Endothelial cell (in vitro differentiated cells): ENCODE results near the gene AFG3L2. TPM values are rescaled to one million over a fixed set of nuclear protein-coding genes. Genes with fewer than 3 reads are reported as not detected.

ENCODE experiments used
- DNase-seq: peaks from one replicate; pipeline ENCODE4 v3.0.0; 2021; ENCODE audit warnings: low spot score
- H3K27ac Mint-ChIP-seq: one replicate; pipeline ENCODE4 v1.8.0; 2021; ENCODE audit warnings: mixed read lengths, inconsistent platforms; ENCODE audit not compliant: unreplicated experiment
- H3K27me3 Mint-ChIP-seq: one replicate; pipeline ENCODE4 v1.8.0; 2021; ENCODE audit warnings: mild to moderate bottlenecking, moderate library complexity, mixed read lengths, inconsistent platforms; ENCODE audit not compliant: unreplicated experiment
- H3K36me3 Mint-ChIP-seq: one replicate; pipeline ENCODE4 v1.8.0; 2021; ENCODE audit warnings: mild to moderate bottlenecking, low read depth, mixed read lengths, inconsistent platforms; ENCODE audit not compliant: unreplicated experiment
- H3K4me1 Mint-ChIP-seq: one replicate; pipeline ENCODE4 v1.8.0; 2021; ENCODE audit warnings: mild to moderate bottlenecking, mixed read lengths, inconsistent platforms; ENCODE audit not compliant: unreplicated experiment
- H3K4me3 Mint-ChIP-seq: one replicate; pipeline ENCODE4 v1.8.0; 2021; ENCODE audit warnings: mild to moderate bottlenecking, mixed read lengths, inconsistent platforms; ENCODE audit not compliant: unreplicated experiment
- H3K9me3 Mint-ChIP-seq: one replicate; pipeline ENCODE4 v1.8.0; 2021; ENCODE audit warnings: mixed read lengths, inconsistent platforms; ENCODE audit not compliant: unreplicated experiment
- total RNA-seq: library from RNA; stranded (reverse); fragmentation: NEBNext Ultra II Directional; extraction: Animal tissue kit (Norgen Biotek cat#: 25700); gene quantifications from one replicate; pipeline ENCODE4 v1.2.1, GENCODE V29; 2021; ENCODE audit not compliant: unreplicated experiment
- TF ChIP-seq, protein P1 (sequence below): fragments of 200-600 bp; sonication (generic); IDR thresholded peaks from one replicate; pipeline ENCODE4 v1.5.0; 2021; ENCODE audit warnings: antibody characterized with exemption; ENCODE audit not compliant: unreplicated experiment

Gene AFG3L2
- total RNA-seq, 1 donor from 2014 or later = 47.7 TPM

DNA sequence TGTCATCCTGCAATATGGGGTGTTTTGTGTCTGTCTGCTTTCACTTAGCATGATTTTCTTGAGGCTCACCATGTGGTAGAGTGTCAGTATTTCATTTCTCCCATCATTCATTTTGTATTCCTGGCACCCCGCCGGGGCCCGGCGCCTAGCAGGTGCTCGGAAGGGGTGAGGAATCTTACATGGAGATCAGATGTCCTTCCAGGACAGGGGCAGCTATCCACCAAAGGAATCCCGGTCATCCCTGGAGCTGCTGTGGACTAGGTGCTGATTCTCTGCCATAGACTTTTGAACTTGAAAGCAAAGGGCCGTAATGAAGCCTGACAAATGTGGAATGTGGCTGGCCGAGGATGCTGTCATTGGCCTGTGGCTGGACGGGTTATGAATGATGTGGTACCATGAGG, 33.1 kb upstream of the AFG3L2 start:
- TF ChIP-seq, protein P1, sequence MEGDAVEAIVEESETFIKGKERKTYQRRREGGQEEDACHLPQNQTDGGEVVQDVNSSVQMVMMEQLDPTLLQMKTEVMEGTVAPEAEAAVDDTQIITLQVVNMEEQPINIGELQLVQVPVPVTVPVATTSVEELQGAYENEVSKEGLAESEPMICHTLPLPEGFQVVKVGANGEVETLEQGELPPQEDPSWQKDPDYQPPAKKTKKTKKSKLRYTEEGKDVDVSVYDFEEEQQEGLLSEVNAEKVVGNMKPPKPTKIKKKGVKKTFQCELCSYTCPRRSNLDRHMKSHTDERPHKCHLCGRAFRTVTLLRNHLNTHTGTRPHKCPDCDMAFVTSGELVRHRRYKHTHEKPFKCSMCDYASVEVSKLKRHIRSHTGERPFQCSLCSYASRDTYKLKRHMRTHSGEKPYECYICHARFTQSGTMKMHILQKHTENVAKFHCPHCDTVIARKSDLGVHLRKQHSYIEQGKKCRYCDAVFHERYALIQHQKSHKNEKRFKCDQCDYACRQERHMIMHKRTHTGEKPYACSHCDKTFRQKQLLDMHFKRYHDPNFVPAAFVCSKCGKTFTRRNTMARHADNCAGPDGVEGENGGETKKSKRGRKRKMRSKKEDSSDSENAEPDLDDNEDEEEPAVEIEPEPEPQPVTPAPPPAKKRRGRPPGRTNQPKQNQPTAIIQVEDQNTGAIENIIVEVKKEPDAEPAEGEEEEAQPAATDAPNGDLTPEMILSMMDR = no peak
- H3K27ac Mint-ChIP-seq = no peak overlapping the region

DNA sequence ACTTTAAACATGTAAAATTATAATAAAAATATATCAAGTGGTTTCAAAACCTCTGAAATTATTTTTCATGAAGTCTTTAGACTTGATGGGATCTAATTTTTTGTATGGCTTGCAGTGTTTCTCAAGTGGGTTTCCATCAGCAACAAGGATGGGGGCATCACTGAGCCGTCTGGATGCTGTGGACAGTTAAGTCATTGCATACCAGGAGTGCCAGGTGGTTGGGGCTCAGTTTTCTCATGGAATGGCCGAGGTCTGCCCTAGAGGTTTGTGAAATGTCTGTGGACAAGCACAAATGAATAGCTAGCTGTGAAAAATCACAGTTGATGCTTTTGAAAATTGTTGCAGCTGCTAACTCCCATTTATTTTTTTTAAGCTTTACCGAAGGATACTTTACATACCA, 32.4 kb upstream of the AFG3L2 start:
- no peaks in the 10 kb centered on the region for H3K36me3 Mint-ChIP-seq
- no peaks in the 10 kb centered on the region for H3K9me3 Mint-ChIP-seq

More for the DNA sequence above, 33.1 kb upstream of the AFG3L2 start:
- H3K27me3 Mint-ChIP-seq = peaks cover 3% of the 10 kb centered on the region
- H3K4me3 Mint-ChIP-seq = no peak overlapping the region
- DNase-seq = no peak
- H3K36me3 Mint-ChIP-seq = no peaks in the 10 kb centered on the region
- H3K4me1 Mint-ChIP-seq = peaks cover 6% of the 10 kb centered on the region
- H3K9me3 Mint-ChIP-seq = no peaks in the 10 kb centered on the region

DNA sequence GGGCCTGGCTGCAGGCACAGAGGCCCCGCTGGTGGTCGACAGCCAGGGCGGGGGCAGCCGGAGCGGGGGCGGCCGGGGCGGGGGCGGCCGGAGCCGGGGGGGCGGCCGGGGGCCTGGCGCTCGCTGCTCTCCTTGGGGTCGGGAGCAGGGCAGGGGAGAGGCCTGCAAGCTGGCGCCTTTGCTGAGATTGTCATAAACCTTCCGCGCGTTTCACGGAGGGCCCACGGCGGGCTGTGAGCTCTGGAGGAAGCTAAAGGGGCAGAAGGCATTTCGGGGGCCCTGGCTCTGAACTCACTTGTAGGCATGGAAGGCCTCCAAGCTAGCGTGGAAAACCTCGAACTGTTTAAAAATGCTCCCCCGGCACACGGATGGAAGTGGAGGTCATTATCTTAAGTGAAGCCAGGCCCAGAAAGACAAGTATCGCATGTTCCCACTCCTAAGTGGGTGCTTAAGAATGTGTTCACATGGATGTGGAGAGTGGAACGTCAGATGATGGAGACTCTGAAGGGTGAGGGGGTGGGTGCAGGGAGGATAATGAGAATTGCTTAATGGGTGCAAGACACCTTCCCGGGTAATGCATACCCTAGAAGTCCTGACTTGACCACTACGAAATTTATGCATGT, 31.3 kb upstream of the AFG3L2 start:
- Mint-ChIP-seq H3K27ac (no peak overlapping the region), H3K4me1 (peaks cover 6% of the 10 kb centered on the region), H3K36me3 (no peaks in the 10 kb centered on the region), H3K27me3 (peaks cover 3% of the 10 kb centered on the region), H3K4me3 (peak overlapping the region; percentile 89), H3K9me3 (no peaks in the 10 kb centered on the region)
- no peak for DNase-seq
- TF ChIP-seq, protein P1 = no peak

More for the DNA sequence above, 32.4 kb upstream of the AFG3L2 start:
- TF ChIP-seq, protein P1 = no peak
- H3K27me3 Mint-ChIP-seq = peaks cover 3% of the 10 kb centered on the region
- no peak for DNase-seq
- H3K27ac Mint-ChIP-seq = no peak overlapping the region
- H3K4me3 Mint-ChIP-seq = no peak overlapping the region
- peaks cover 6% of the 10 kb centered on the region for H3K4me1 Mint-ChIP-seq

DNA sequence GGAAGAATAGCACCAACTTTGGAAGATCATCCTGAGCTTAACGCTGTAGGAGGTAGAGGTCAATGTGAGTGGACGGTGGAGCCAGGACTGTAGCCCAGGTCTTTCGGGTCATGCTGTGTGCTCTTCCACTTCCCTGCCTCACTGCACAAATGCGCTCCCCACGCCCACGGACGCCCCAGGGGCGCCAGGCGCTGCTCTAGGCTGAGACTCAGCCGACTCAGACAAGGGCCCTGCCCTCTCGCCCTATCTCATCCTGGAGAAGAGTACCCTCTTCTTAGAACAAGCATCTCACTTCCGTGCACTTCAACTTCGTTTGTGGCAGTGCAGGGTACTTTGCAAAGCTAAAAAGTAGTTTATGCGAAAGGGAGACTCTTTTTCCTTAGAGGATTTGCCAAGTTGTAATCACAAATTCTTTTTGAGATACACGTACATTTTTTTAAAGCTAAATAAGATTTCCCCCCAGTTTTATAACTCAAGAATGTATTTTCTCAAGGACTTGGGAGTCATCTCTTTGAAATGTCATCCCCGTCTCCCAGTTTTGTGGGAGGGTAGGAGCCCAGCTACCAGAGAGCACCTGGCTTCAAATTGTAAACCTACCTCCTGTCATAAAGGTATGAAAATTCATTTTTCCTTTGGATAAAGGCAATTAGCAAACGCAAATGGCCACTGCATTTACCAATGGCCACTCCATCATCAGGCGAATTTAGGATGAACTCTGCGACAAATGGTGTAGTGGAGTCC, 29.5 kb upstream of the AFG3L2 start:
- H3K27me3 Mint-ChIP-seq = peaks cover 3% of the 10 kb centered on the region
- TF ChIP-seq, protein P1 = no peak
- peaks cover 6% of the 10 kb centered on the region for H3K4me1 Mint-ChIP-seq
- DNase-seq = no peak
- peak overlapping the region; percentile 69 for H3K4me3 Mint-ChIP-seq
- H3K36me3 Mint-ChIP-seq = no peaks in the 10 kb centered on the region
- no peak overlapping the region for H3K27ac Mint-ChIP-seq
- no peaks in the 10 kb centered on the region for H3K9me3 Mint-ChIP-seq

DNA sequence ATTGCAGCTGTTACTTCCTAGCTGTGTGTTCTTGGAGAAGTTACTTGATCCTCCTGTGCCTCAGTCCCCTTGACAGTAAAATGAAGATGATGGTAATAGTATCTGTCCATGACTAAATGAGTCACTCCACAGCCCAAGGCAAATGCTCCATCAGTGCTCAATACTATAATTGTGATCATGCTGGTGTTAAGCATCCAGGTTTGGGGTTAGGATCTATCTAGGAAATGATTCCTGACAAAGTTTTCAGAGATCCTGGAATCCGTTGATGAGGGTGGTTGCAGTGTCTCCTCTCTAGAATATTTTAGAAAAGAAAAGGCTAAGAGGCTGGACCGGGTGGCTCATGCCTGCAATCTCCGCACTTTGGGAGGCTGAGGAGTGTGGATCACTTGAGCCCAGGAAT, 28.0 kb upstream of the AFG3L2 start:
- H3K9me3 Mint-ChIP-seq = no peaks in the 10 kb centered on the region
- H3K27me3 Mint-ChIP-seq = peaks cover 3% of the 10 kb centered on the region
- H3K4me1 Mint-ChIP-seq = peaks cover 6% of the 10 kb centered on the region
- DNase-seq = no peak
- no peak overlapping the region for H3K27ac Mint-ChIP-seq
- no peaks in the 10 kb centered on the region for H3K36me3 Mint-ChIP-seq
- no peak overlapping the region for H3K4me3 Mint-ChIP-seq
- TF ChIP-seq, protein P1 = no peak
